Nephron progenitor cell (in vitro differentiated cells): ENCODE data around the gene ATP6V1F.
A peak's percentile ranks its signal among the peaks of the same experiment; 100 is the strongest.

ENCODE experiments used
- DNase-seq: peaks from one replicate; pipeline ENCODE4 v3.0.0; 2021
- H3K27ac Mint-ChIP-seq: 2 replicates; pipeline ENCODE4 v1.8.0; 2021; ENCODE audit warnings: mild to moderate bottlenecking, moderate library complexity, mixed read lengths
- H3K27me3 Mint-ChIP-seq: 2 replicates; pipeline ENCODE4 v1.8.0; 2021; ENCODE audit warnings: mild to moderate bottlenecking, low read depth, mixed read lengths; ENCODE audit not compliant: poor library complexity
- H3K36me3 Mint-ChIP-seq: 2 replicates; pipeline ENCODE4 v1.8.0; 2021; ENCODE audit warnings: low read depth, mixed read lengths
- H3K4me1 Mint-ChIP-seq: 2 replicates; pipeline ENCODE4 v1.8.0; 2021; ENCODE audit warnings: mixed read lengths
- H3K4me3 Mint-ChIP-seq: 2 replicates; pipeline ENCODE4 v1.8.0; 2021; ENCODE audit warnings: mild to moderate bottlenecking, moderate library complexity, mixed read lengths
- H3K9me3 Mint-ChIP-seq: 2 replicates; pipeline ENCODE4 v1.8.0; 2021; ENCODE audit warnings: mild to moderate bottlenecking, moderate library complexity, mixed read lengths
- CTCF ChIP-seq: fragments of 200-600 bp; sonication (generic); IDR thresholded peaks from 2 replicates; pipeline ENCODE4 v1.5.0; 2021; ENCODE audit warnings: antibody characterized with exemption

The ATP6V1F gene

GRCh38 chr7:128830231-128831177, 32.2 kb upstream of the ATP6V1F start, which contains the start of gene FLNC:
FLNC (plus strand) TSS chr7:128830406; CDS start chr7:128830638, 232 bp downstream.
- Mint-ChIP-seq H3K4me1 (peaks cover 75% of the 10 kb centered on the region), H3K4me3 (peak within 1 kb of the TSS; percentile 84), H3K36me3 (no peaks in the 10 kb centered on the region), H3K9me3 (no peaks in the 10 kb centered on the region), H3K27me3 (peaks cover 3% of the 10 kb centered on the region), H3K27ac (peak within 1 kb of the TSS; percentile 95)
- peak; percentile 68 for DNase-seq
- no peak for TF ChIP-seq CTCF

- Mint-ChIP-seq H3K4me1 (peaks cover 71% of the 10 kb centered on the region), H3K27me3 (peaks cover 3% of the 10 kb centered on the region), H3K9me3 (no peaks in the 10 kb centered on the region), H3K27ac (peak overlapping the region; percentile 95), H3K36me3 (no peaks in the 10 kb centered on the region), H3K4me3 (peak overlapping the region; percentile 84)
- peak; percentile 67 for DNase-seq
- no peak for TF ChIP-seq CTCF
Observed at GRCh38 chr7:128831178-128831993, 31.3 kb upstream of the ATP6V1F start.

DNA sequence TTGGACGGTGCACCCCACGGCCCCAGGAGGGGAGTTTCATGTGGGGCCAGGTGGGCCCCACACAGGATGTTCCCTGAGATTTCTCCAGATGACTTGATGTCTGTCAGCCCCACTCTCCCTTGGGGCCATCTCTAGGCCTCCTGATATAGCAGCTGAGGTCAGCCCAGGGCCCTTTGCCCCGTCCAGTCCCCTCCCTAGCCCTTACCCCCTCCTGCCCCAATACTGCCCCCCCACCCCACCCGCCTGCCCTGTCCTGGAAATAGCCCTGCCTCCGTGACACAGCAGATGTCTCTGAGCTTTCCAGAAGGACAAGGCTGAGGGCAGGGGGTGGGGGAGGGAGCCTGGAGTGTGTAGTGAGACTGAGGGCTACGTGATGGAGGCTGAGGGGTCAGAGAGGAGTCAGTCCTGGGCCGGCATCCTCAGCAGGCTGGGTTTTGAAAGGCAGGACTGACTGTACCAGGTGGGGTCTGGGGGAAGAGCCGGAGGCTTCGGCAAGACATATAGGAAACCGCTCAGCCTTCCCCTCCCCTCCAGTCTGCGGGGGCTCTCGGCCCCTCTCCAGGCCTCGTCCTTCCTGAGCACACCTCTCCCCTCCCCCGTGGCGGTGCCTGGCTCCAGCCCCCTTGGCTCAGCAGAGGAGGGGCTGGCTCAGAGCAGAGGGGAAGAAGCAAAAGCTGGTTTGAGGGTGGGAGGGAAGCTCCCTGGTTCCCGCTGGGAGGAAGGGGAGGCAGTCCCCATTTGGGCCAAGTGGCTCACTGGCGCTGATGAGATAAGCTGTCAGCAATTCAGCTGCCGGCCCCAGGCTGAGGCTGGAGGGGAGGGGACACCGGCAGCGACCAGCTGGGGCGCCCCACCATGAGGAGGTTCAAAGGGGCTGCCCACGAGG, 30.4 kb upstream of the ATP6V1F start:
- H3K27ac Mint-ChIP-seq, result peak overlapping the region; percentile 97
- H3K27me3 Mint-ChIP-seq, result peaks cover 5% of the 10 kb centered on the region
- peak; percentile 68 for DNase-seq
- no peak for TF ChIP-seq CTCF
- peak overlapping the region; percentile 84 for H3K4me3 Mint-ChIP-seq
- peaks cover 63% of the 10 kb centered on the region for H3K4me1 Mint-ChIP-seq
- H3K36me3 Mint-ChIP-seq, result no peaks in the 10 kb centered on the region
- H3K9me3 Mint-ChIP-seq, result no peaks in the 10 kb centered on the region

DNA sequence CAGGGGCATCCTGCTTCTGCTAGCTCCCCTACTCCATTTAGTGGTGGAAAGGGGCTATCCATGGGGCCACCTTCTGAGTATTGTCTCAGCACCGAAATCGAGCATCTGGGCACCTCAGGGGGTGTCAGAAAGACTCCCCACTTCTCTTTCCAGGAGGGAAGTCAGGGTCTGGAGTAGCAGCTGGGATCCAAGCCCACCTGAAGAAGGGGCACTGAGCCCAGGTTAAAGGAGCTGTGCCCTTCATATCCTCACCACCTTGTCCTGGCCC, 29.8 kb upstream of the ATP6V1F start:
- no peak for TF ChIP-seq CTCF
- no peak overlapping the region for H3K27ac Mint-ChIP-seq
- no peaks in the 10 kb centered on the region for H3K9me3 Mint-ChIP-seq

DNA sequence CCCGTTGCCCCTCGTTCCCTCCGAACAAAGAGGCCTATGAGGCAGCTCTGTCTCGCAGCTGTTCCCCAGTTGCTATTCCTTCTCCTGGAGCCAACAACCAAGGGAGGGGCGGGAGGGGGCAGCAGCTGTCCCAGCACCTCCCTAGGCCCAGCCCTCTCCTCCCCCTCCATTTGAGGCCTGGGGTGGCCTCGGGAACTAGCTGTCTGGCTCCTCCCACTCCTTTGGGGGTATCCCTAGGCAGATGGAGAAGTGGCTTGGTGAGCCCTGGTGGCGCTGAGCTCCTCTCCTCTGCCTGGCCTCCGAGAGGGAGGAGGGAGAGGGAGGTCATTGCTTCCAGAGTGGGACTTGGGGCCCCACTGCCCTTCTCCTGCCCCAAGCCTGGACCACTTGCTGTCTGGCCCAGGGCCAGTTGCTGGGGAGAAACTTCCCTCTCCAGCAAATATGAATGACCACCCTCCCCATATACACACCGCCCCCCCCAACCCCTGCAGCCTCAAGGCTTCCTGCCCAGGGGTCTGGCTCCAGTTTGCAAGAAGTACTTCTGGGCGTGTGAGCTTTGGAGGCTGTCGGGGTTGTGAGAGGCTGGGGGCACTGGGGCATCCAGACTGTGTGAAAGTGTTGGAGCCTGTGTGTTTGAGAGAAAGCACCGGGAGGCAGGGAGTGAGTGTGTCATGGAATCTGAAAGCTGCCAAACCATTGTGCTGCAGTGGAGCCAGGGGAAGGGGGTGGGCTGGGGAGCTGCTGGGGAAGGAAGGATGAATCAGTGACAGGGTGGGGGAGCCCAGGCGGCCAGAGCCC, 29.3 kb upstream of the ATP6V1F start:
- Mint-ChIP-seq H3K36me3 (no peaks in the 10 kb centered on the region), H3K27me3 (peaks cover 5% of the 10 kb centered on the region), H3K4me3 (peak overlapping the region; percentile 69), H3K4me1 (peaks cover 51% of the 10 kb centered on the region), H3K27ac (peak overlapping the region; percentile 69), H3K9me3 (no peaks in the 10 kb centered on the region)
- DNase-seq, result peak; percentile 41
- no peak for TF ChIP-seq CTCF

More for the DNA sequence above, 29.8 kb upstream of the ATP6V1F start:
- no peaks in the 10 kb centered on the region for H3K36me3 Mint-ChIP-seq
- H3K4me1 Mint-ChIP-seq, result peaks cover 57% of the 10 kb centered on the region
- H3K4me3 Mint-ChIP-seq, result peak overlapping the region; percentile 69
- peaks cover 5% of the 10 kb centered on the region for H3K27me3 Mint-ChIP-seq
- DNase-seq, result no peak
